AG04450 (cell line): ENCODE data around the gene ZNF536. TPM values are rescaled to one million over a fixed set of nuclear protein-coding genes. Genes with fewer than 3 reads are reported as not detected.

Experiments used
- CTCF ChIA-PET: fragments of 300-600, 350-600 bp; formaldehyde crosslinking; extraction: SDS; loops from one replicate; lab custom pipeline; 2022; ENCODE audit warnings: antibody characterized with exemption, inconsistent platforms; lab: Charles Lee
- POLR2A ChIA-PET: fragments of 350-600 bp; formaldehyde crosslinking; extraction: SDS; loops from one replicate; lab custom pipeline; 2021; ENCODE audit warnings: antibody characterized with exemption, inconsistent platforms; lab: Yijun Ruan, JAX
- DNase-seq: peaks from one replicate; pipeline ENCODE4 v3.0.0-alpha.2; 2011; ENCODE audit warnings: low read depth, low spot score
- H3K27ac ChIP-seq: one replicate; pipeline ENCODE4 v1.5.1; 2012; ENCODE audit warnings: low read depth, low read length, control low read depth
- H3K27me3 ChIP-seq: one replicate; pipeline ENCODE4 v1.6.0; 2012; ENCODE audit warnings: low read length; ENCODE audit not compliant: control insufficient read depth, insufficient read depth
- H3K4me3 ChIP-seq: 2 replicates; pipeline ENCODE4 v1.5.1; 2011; ENCODE audit warnings: mild to moderate bottlenecking, low read depth, low read length, control low read depth
- H3K9me3 ChIP-seq: 2 replicates; pipeline ENCODE4 v1.5.1; 2012; ENCODE audit warnings: low read length; ENCODE audit not compliant: control insufficient read depth, insufficient read depth
- CTCF ChIP-seq: IDR thresholded peaks from 2 replicates; pipeline ENCODE4 v1.5.1; 2011; ENCODE audit warnings: low read depth, low read length, control low read depth, inconsistent platforms
- polyA plus RNA-seq: library from polyadenylated mRNA; depleted of rRNA; stranded (reverse); fragments of >200 nt; gene quantifications from 2 replicates; pipeline ENCODE4 v1.2.3, GENCODE V29; 2011

ZNF536 gene
- polyA plus RNA-seq, 1 experiment = not detected

GRCh38 chr19:30340771-30341561 is 31.2 kb upstream of the ZNF536 start:
- Histone ChIP-seq H3K9me3 (peaks cover 54% of the 10 kb centered on the region), H3K4me3 (no peak overlapping the region), H3K27me3 (no peaks in the 10 kb centered on the region), H3K27ac (no peak overlapping the region)
- CTCF ChIA-PET = no interaction called here
- TF ChIP-seq CTCF = no peak
- POLR2A ChIA-PET = no interaction called here
- no peak for DNase-seq

GRCh38 chr19:30341611-30342201 is 30.5 kb upstream of the ZNF536 start:
- CTCF ChIA-PET = no interaction called here
- POLR2A ChIA-PET = no interaction called here
- DNase-seq = no peak

DNA sequence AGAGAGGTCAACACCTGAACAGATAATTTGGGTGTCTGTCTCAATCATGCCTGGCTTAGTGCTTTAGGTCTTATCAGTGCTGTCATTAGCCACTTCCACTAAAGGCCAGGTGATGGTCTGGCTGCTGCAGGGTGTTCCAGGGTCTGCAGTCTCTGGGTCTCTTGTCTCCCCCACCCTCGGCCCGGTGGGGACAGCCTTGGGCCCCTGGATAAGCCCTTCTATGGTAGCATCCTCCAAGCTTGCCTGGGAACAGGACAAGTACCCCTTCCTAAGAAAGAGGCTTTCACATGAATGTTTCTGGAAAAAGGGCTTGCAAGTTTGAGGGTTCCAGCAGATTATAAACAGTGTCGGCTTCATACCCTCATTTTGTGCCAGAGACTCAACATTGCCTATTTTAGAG is 29.3 kb upstream of the ZNF536 start:
- peaks cover 44% of the 10 kb centered on the region for H3K9me3 ChIP-seq
- ChIA-PET POLR2A (no interaction called here), CTCF (no interaction called here)
- no peaks in the 10 kb centered on the region for H3K27me3 ChIP-seq
- no peak overlapping the region for H3K27ac ChIP-seq
- no peak for TF ChIP-seq CTCF
- no peak overlapping the region for H3K4me3 ChIP-seq
- no peak for DNase-seq

More at GRCh38 chr19:30341611-30342201, 30.5 kb upstream of the ZNF536 start:
- TF ChIP-seq CTCF = no peak
- no peak overlapping the region for H3K4me3 ChIP-seq
- no peak overlapping the region for H3K27ac ChIP-seq
- no peaks in the 10 kb centered on the region for H3K27me3 ChIP-seq
- peaks cover 48% of the 10 kb centered on the region for H3K9me3 ChIP-seq

- H3K9me3 ChIP-seq = peaks cover 44% of the 10 kb centered on the region
- H3K27ac ChIP-seq = no peak overlapping the region
- H3K4me3 ChIP-seq = no peak overlapping the region
- DNase-seq = no peak
- ChIA-PET CTCF (no interaction called here), POLR2A (no interaction called here)
- no peak for TF ChIP-seq CTCF
- H3K27me3 ChIP-seq = no peaks in the 10 kb centered on the region
These were observed 27.4 kb upstream of the ZNF536 start for GRCh38 chr19:30344446-30345425.
